ENCODE measurements around the gene ZAR1L.
A peak's percentile ranks its signal among the peaks of the same experiment; 100 is the strongest.

Gene ZAR1L

GRCh38 chr13:32300406-32300805 is 14.8 kb downstream of the ZAR1L start:
- no peak for DNase-seq

- no peak for DNase-seq
These were observed 15.3 kb downstream of the ZAR1L start for GRCh38 chr13:32299893-32300292.

GRCh38 chr13:32298695-32299094 is 16.5 kb downstream of the ZAR1L start:
- DNase-seq = no peak

- no peak for DNase-seq
These were observed 18.0 kb downstream of the ZAR1L start for GRCh38 chr13:32297206-32297605.

- DNase-seq = no peak
These were observed 29.6 kb downstream of the ZAR1L start for GRCh38 chr13:32285633-32285965.

- no peak for DNase-seq
These were observed 30.1 kb downstream of the ZAR1L start for GRCh38 chr13:32284927-32285632.

- no peak for DNase-seq
These were observed 33.0 kb downstream of the ZAR1L start for GRCh38 chr13:32282096-32282711.

GRCh38 chr13:32281096-32281495 is 34.1 kb downstream of the ZAR1L start:
- no peak for DNase-seq

- no peak for DNase-seq
These were observed 36.7 kb downstream of the ZAR1L start for GRCh38 chr13:32278426-32278825.

GRCh38 chr13:32277839-32278238 is 37.3 kb downstream of the ZAR1L start:
- DNase-seq = no peak

- DNase-seq = no peak
These were observed 43.0 kb downstream of the ZAR1L start for GRCh38 chr13:32272021-32272683.

GRCh38 chr13:32267836-32268439 is 47.2 kb downstream of the ZAR1L start:
- DNase-seq = peak; percentile 61

- no peak for DNase-seq
These were observed 49.0 kb downstream of the ZAR1L start for GRCh38 chr13:32266130-32266529.

GRCh38 chr13:32265726-32266125 is 49.4 kb downstream of the ZAR1L start:
- no peak for DNase-seq

GRCh38 chr13:32264407-32264806 is 50.8 kb downstream of the ZAR1L start:
- DNase-seq = no peak

GRCh38 chr13:32262619-32263018 is 52.5 kb downstream of the ZAR1L start:
- DNase-seq = no peak

GRCh38 chr13:32262165-32262564 is 53.0 kb downstream of the ZAR1L start:
- DNase-seq = no peak

GRCh38 chr13:32261567-32261966 is 53.6 kb downstream of the ZAR1L start:
- no peak for DNase-seq

- DNase-seq = no peak
These were observed 56.0 kb downstream of the ZAR1L start for GRCh38 chr13:32259116-32259515.

- DNase-seq = no peak
These were observed 57.5 kb downstream of the ZAR1L start for GRCh38 chr13:32257649-32258048.

GRCh38 chr13:32256243-32256642 is 58.9 kb downstream of the ZAR1L start:
- no peak for DNase-seq

GRCh38 chr13:32255724-32256109 is 59.4 kb downstream of the ZAR1L start:
- no peak for DNase-seq

- DNase-seq = no peak
These were observed 60.0 kb downstream of the ZAR1L start for GRCh38 chr13:32254916-32255723.
